H54 (cell line): ENCODE measurements around the gene UNC79.

Source experiments
- DNase-seq: peaks from one replicate; pipeline ENCODE4 v3.0.0; 2011; ENCODE audit warnings: low spot score, mixed read lengths; ENCODE audit not compliant: insufficient read length
- FAIRE-seq: peaks from 3 replicates; lab custom pipeline; 2011; peaks lifted over from hg19 to GRCh38; lab: Jason Lieb, UNC
- POLR2A ChIP-seq: IDR thresholded peaks from 2 replicates; pipeline ENCODE4 v1.6.1; 2011; ENCODE audit warnings: low read depth, mild to moderate bottlenecking, low read length

Gene UNC79

GRCh38 chr14:93716746-93717667, 286.3 kb downstream of the UNC79 start:
- DNase-seq, result no peak
- no peak for TF ChIP-seq POLR2A
- FAIRE-seq, result no peak

- no peak for TF ChIP-seq POLR2A
- FAIRE-seq (no peak), DNase-seq (no peak)
These were observed 287.1 kb downstream of the UNC79 start for GRCh38 chr14:93717668-93718320.

DNA sequence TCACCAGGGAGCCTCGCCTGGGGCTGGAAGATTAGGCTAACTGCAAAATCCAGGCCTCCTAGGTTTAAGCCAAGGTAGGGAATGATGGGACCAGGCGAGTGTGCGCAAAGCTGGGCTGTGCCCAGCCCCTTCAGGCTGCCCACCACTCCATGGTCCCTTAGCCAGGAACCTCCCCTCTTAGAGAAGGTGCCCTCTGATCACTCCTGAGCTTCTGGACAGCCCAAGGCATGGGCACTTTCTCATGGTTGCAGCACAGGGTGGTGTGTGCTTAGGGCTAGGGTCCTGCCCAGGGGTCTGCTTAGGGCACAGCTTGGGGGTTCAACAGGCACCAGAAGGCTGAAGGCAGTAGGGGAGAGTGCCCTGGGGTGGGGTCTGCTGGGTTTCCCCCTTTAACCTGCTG, 288.5 kb downstream of the UNC79 start:
- DNase-seq (no peak), FAIRE-seq (no peak)
- no peak for TF ChIP-seq POLR2A

DNA sequence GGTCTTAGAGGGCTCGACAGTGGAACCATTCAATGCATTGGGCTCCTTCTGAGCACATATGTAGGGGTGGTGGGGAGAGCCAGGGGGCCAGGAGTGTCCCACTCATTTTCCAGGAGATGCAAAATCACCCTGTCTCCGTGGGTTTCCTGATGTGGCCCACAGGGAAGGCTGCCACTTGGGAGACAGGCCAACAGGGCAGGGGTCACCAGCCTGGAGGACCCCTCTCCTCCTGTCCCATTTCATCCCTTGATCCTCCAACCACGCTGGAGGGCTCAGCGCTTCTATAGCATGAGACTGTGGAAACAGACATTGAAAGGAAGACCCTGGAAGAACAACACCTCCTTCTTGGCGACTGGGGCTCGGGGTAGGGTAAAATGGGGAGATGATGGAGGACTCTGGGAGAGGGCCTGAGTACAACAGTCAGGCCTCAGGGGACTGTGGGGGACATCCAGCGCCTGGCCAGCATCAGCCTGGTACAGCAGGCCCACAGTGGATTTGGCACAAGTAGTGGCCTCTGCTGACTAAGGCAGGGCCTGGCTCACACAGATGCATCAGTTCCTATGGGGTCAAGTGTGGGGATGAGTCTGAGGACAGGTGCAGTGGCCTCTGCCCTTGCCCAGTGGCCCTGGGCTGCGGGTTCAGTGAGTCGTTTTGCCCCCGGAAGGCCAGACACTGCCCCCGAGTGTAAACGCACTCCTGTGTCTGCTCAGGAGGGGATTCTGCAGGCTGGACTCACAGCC, 289.5 kb downstream of the UNC79 start:
- FAIRE-seq (no peak), DNase-seq (no peak)
- no peak for TF ChIP-seq POLR2A

GRCh38 chr14:93720981-93721483, 290.3 kb downstream of the UNC79 start:
- no peak for TF ChIP-seq POLR2A
- DNase-seq (no peak), FAIRE-seq (no peak)

GRCh38 chr14:93723001-93723400, 292.3 kb downstream of the UNC79 start:
- FAIRE-seq (no peak), DNase-seq (no peak)
- TF ChIP-seq POLR2A, result no peak

DNA sequence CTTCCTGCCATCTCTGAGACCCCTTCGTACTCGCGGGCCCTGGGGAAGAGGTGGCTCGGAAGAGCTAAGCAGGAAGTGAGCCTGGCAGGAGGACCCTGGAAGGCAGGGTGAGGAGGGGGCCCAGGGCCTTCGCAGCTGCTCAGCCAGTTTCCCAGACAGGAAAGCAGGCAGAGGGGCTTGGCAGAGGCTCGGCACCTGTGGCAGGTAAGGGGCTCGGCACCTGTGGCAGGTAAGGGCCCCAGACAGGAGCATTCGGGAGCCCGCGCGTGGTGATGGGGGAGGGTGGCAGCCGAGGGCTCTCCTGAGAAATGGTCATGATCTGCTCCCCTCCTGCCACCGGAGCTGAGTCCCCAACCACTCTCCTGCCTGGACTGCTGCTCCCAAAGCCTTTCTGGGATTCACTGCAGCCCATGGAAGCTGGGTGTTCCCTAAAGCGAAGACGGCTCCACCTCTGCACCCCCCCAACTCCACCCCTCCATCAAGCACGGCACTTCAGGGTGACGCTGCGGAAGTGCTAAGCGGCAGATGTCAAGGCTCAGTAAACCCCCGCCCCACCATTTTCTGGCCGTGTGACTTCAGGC, 294.4 kb downstream of the UNC79 start:
- no peak for TF ChIP-seq POLR2A
- FAIRE-seq (no peak), DNase-seq (no peak)

DNA sequence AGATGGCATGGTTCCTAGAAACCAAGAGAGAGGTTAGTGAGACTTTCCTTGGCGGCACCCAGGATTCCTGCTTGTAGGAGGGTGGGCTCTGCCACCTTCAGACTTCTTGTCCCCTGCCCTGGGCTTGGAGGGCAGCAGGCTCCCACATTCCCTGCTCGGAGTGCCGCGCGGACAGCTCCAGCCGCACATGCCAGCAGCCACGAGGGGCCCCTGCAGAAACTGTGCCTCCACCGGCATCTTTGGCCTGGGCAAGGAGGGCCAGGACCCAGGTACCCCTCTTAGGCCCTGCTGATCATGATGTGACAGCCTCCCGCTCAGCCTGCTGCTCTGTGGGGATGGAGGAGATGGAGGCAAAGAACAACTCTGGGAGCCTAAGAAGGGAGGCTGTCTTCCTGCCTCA, 295.3 kb downstream of the UNC79 start:
- no peak for TF ChIP-seq POLR2A
- no peak for FAIRE-seq
- no peak for DNase-seq

GRCh38 chr14:93727039-93727740, 296.5 kb downstream of the UNC79 start:
- no peak for FAIRE-seq
- TF ChIP-seq POLR2A, result no peak
- no peak for DNase-seq

GRCh38 chr14:93727917-93728650, 297.3 kb downstream of the UNC79 start:
- no peak for DNase-seq
- no peak for FAIRE-seq
- TF ChIP-seq POLR2A, result no peak

- FAIRE-seq, result no peak
- no peak for TF ChIP-seq POLR2A
These were observed 297.9 kb downstream of the UNC79 start for GRCh38 chr14:93728651-93729016.

GRCh38 chr14:93729993-93730392, 299.3 kb downstream of the UNC79 start:
- DNase-seq (no peak), FAIRE-seq (no peak)
- no peak for TF ChIP-seq POLR2A

More at GRCh38 chr14:93728651-93729016, 297.9 kb downstream of the UNC79 start:
- no peak for DNase-seq

GRCh38 chr14:93731753-93732152, 301.0 kb downstream of the UNC79 start:
- no peak for TF ChIP-seq POLR2A
- FAIRE-seq (no peak), DNase-seq (no peak)
